Fibroblast of mammary gland (primary cell): Measurements from ENCODE around the gene SDK2.

Experiments
- DNase-seq: peaks from one replicate; pipeline ENCODE4 v3.0.0-alpha.2; 2010; ENCODE audit warnings: low read depth
- H3K4me3 ChIP-seq: 2 replicates; pipeline ENCODE4 v1.5.1; 2011; ENCODE audit warnings: low read depth, mild to moderate bottlenecking, low read length, moderate library complexity; ENCODE audit not compliant: control insufficient read depth
- CTCF ChIP-seq: conservative IDR thresholded peaks from 2 replicates; pipeline ENCODE4 v1.5.1; 2011; ENCODE audit warnings: low read depth, low read length, inconsistent platforms; ENCODE audit not compliant: control insufficient read depth, insufficient read depth

The SDK2 gene

DNA sequence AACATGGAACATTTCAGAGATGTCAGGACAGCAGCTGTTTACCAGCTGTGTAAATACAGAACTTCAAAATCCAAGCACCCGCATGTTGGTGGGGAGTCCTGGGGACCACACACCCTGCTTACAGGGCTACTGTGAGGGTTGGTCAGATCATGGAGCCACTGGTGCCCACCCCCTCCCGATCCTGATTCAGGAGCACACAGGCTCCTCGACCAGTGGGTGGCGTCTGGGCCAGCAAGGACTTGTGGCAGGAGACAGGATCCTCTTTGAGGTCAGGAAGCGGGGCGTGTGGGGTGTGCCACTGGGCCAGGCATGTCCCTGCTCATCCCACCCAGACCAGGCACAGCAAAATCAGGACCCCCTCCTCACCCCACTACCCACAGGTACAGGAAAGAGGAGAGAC, 83.6 kb downstream of the SDK2 start:
- DNase-seq, result no peak

DNA sequence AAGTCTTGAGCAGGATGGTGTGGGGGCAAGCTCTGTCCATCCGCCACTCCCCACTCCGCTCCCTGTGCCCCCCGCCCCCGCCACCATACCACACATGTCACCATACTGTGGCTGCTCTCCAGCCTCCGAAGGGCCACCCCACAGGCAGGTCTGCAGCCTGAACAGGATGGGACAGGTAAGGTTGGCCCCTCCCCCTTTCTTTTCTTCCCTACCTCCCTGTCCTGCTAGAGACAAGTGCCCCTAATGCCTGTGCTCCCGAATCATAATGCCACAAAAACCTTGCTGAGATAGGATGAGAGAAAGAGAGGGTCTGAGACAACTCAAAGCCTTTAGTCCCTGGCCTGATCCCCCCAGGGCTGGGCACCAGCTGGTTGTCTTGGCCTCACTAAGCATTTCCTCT, 84.7 kb downstream of the SDK2 start:
- H3K4me3 ChIP-seq, result no peak overlapping the region
- TF ChIP-seq CTCF, result no peak
- no peak for DNase-seq

More for the DNA sequence above, 83.6 kb downstream of the SDK2 start:
- TF ChIP-seq CTCF, result no peak
- H3K4me3 ChIP-seq, result no peak overlapping the region

- no peak for DNase-seq
- no peak overlapping the region for H3K4me3 ChIP-seq
- no peak for TF ChIP-seq CTCF
Observed at GRCh38 chr17:73555199-73555960, 88.9 kb downstream of the SDK2 start.

GRCh38 chr17:73554498-73554897, 89.7 kb downstream of the SDK2 start:
- no peak for DNase-seq
- no peak overlapping the region for H3K4me3 ChIP-seq
- no peak for TF ChIP-seq CTCF

DNA sequence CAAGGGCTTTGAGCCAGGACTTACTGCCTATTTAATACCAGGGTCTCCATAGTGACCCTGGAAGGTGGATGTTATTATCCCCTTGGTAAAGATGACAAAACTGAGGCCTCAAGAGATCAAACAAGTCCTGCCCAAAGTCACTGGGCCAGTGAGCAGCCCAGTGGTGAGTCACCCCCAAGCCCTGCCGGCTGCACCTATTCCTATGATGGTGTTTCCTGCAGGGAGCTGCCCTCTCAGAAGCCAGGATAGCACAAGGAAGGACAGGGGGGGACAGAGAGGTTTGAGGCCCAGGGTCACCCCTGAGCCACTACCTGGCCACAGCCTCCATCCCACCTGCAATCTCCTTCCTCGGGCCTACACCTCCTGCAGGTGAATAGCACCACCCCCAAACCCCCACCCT, 90.9 kb downstream of the SDK2 start:
- TF ChIP-seq CTCF, result no peak
- H3K4me3 ChIP-seq, result no peak overlapping the region
- DNase-seq, result no peak

- DNase-seq, result no peak
- no peak overlapping the region for H3K4me3 ChIP-seq
- no peak for TF ChIP-seq CTCF
Observed at GRCh38 chr17:73552300-73553048, 91.8 kb downstream of the SDK2 start.
